ENCODE results near the gene BMP2.

GRCh38 chr20:6719369-6719721, 48.1 kb upstream of the BMP2 start:
- no peak for TF ChIP-seq POLR2A (IDR thresholded peaks at IDR 0.05)
- no peak for TF ChIP-seq CTCF (IDR thresholded peaks at IDR 0.05)
- no peak for TF ChIP-seq EP300 (IDR thresholded peaks at IDR 0.05; ENCODE audit: low read depth)
- TF ChIP-seq POLR2AphosphoS5 (IDR thresholded peaks at IDR 0.05) = no peak

Data from transverse colon (tissue), 4 donors.